WTC11 (cell line): Measurements from ENCODE around the gene PGM2L1. TPM values are rescaled to one million over a fixed set of nuclear protein-coding genes. Genes with fewer than 3 reads are reported as not detected.
A peak's percentile ranks its signal among the peaks of the same experiment; 100 is the strongest.

Experiments used
- ATAC-seq: fragments of 200-7000 bp; cut with Tn5 transposase; 2 replicates; pipeline ENCODE4 v1.10.0; 2021; ENCODE audit warnings: mild to moderate bottlenecking, moderate library complexity
- CTCF ChIA-PET: fragments of 300-600 bp; sonication (Branson Sonifier 250); formaldehyde crosslinking; loops from one replicate; lab custom pipeline; 2021; ENCODE audit warnings: antibody characterized with exemption; lab: Charles Lee
- POLR2A ChIA-PET: fragments of 350-600 bp; sonication (Branson Sonifier 250); formaldehyde crosslinking; loops from one replicate; lab custom pipeline; 2021; ENCODE audit warnings: antibody characterized with exemption; lab: Charles Lee
- DNase-seq: peaks from one replicate; pipeline ENCODE4 v3.0.0; 2021; ENCODE audit warnings: low spot score
- H3K27ac Mint-ChIP-seq: 2 replicates; pipeline ENCODE4 v1.8.0; 2021; ENCODE audit warnings: mixed read lengths
- H3K27me3 Mint-ChIP-seq: 2 replicates; pipeline ENCODE4 v1.8.0; 2021; ENCODE audit warnings: low read depth, mild to moderate bottlenecking, moderate library complexity, mixed read lengths
- H3K36me3 Mint-ChIP-seq: 2 replicates; pipeline ENCODE4 v1.8.0; 2021; ENCODE audit warnings: mixed read lengths
- H3K4me1 Mint-ChIP-seq: 2 replicates; pipeline ENCODE4 v1.8.0; 2022; ENCODE audit warnings: mixed read lengths
- H3K4me3 Mint-ChIP-seq: 2 replicates; pipeline ENCODE4 v1.8.0; 2021; ENCODE audit warnings: mild to moderate bottlenecking, moderate library complexity, mixed read lengths
- H3K9me3 Mint-ChIP-seq: 2 replicates; pipeline ENCODE4 v1.8.0; 2021; ENCODE audit warnings: mixed read lengths
- AFF4 ChIP-seq: sonication (generic); formaldehyde crosslinking; IDR thresholded peaks from 2 replicates; pipeline ENCODE4 v1.8.1; 2023; ENCODE audit warnings: mild to moderate bottlenecking, missing genetic modification reagents, borderline replicate concordance
- CREB1 ChIP-seq: sonication (generic); formaldehyde crosslinking; IDR thresholded peaks from 2 replicates; pipeline ENCODE4 v1.8.0; 2023; ENCODE audit warnings: mild to moderate bottlenecking, missing genetic modification reagents
- GRHL2 ChIP-seq: fragments of 250-450 bp; sonication (Bioruptor Pico); IDR thresholded peaks from 2 replicates; pipeline ENCODE4 v1.8.0; 2022; ENCODE audit warnings: mild to moderate bottlenecking, moderate library complexity; ENCODE audit not compliant: insufficient replicate concordance, severe bottlenecking
- IRF1 ChIP-seq: sonication (generic); formaldehyde crosslinking; IDR thresholded peaks from 2 replicates; pipeline ENCODE4 v1.8.0; 2023; ENCODE audit warnings: missing genetic modification reagents
- KAT7 ChIP-seq: sonication (generic); formaldehyde crosslinking; IDR thresholded peaks from 2 replicates; pipeline ENCODE4 v1.8.1; 2023; ENCODE audit warnings: missing genetic modification reagents, mild to moderate bottlenecking, borderline replicate concordance
- MAX ChIP-seq: sonication (generic); formaldehyde crosslinking; IDR thresholded peaks from 2 replicates; pipeline ENCODE4 v1.8.0; 2022; ENCODE audit warnings: mild to moderate bottlenecking, missing genetic modification reagents
- NFATC4 ChIP-seq: fragments of 250-450 bp; sonication (Bioruptor Pico); IDR thresholded peaks from 2 replicates; pipeline ENCODE4 v1.9.0; 2021; ENCODE audit warnings: mild to moderate bottlenecking
- NFE2L1 ChIP-seq: sonication (generic); formaldehyde crosslinking; IDR thresholded peaks from 2 replicates; pipeline ENCODE4 v1.8.1; 2023; ENCODE audit warnings: missing genetic modification reagents
- NFYB ChIP-seq: sonication (generic); formaldehyde crosslinking; conservative IDR thresholded peaks from 2 replicates; pipeline ENCODE4 v1.8.0; 2022; ENCODE audit warnings: low read depth, missing genetic modification reagents
- NR1H2 ChIP-seq: sonication (generic); formaldehyde crosslinking; IDR thresholded peaks from 2 replicates; pipeline ENCODE4 v1.9.0; 2021; ENCODE audit warnings: mild to moderate bottlenecking, moderate library complexity, missing genetic modification reagents
- NR3C1 ChIP-seq: sonication (generic); formaldehyde crosslinking; conservative IDR thresholded peaks from 2 replicates; pipeline ENCODE4 v1.8.1; 2023; ENCODE audit warnings: low read depth, mild to moderate bottlenecking, missing genetic modification reagents
- PRRX2 ChIP-seq: fragments of 250-450 bp; sonication (Bioruptor Pico); IDR thresholded peaks from 2 replicates; pipeline ENCODE4 v1.8.0; 2021; ENCODE audit warnings: mild to moderate bottlenecking
- RELA ChIP-seq: sonication (generic); formaldehyde crosslinking; IDR thresholded peaks from 2 replicates; pipeline ENCODE4 v1.8.1; 2022; ENCODE audit warnings: missing genetic modification reagents, mild to moderate bottlenecking, borderline replicate concordance
- RORB ChIP-seq: fragments of 250-450 bp; sonication (Bioruptor Pico); IDR thresholded peaks from 2 replicates; pipeline ENCODE4 v1.9.0; 2021; ENCODE audit warnings: mild to moderate bottlenecking
- SOX15 ChIP-seq: fragments of 250-450 bp; sonication (Bioruptor Pico); IDR thresholded peaks from 2 replicates; pipeline ENCODE4 v1.9.0; 2021; ENCODE audit warnings: mild to moderate bottlenecking
- SP1 ChIP-seq: sonication (generic); formaldehyde crosslinking; conservative IDR thresholded peaks from 2 replicates; pipeline ENCODE4 v1.8.1; 2022; ENCODE audit warnings: missing genetic modification reagents
- TCF7 ChIP-seq: sonication (generic); formaldehyde crosslinking; IDR thresholded peaks from 2 replicates; pipeline ENCODE4 v1.8.0; 2022; ENCODE audit warnings: mild to moderate bottlenecking, low read depth, missing genetic modification reagents, moderate library complexity
- TEAD1 ChIP-seq: sonication (generic); formaldehyde crosslinking; IDR thresholded peaks from 2 replicates; pipeline ENCODE4 v1.8.0; 2022; ENCODE audit warnings: mild to moderate bottlenecking, missing genetic modification reagents
- USF2 ChIP-seq: sonication (generic); formaldehyde crosslinking; IDR thresholded peaks from 2 replicates; pipeline ENCODE4 v1.8.1; 2023; ENCODE audit warnings: mild to moderate bottlenecking, missing genetic modification reagents, moderate library complexity
- ZMAT4 ChIP-seq: fragments of 250-450 bp; sonication (Bioruptor Pico); IDR thresholded peaks from 2 replicates; pipeline ENCODE4 v1.9.0; 2021; ENCODE audit warnings: mild to moderate bottlenecking
- ZNF232 ChIP-seq: sonication (generic); formaldehyde crosslinking; IDR thresholded peaks from 2 replicates; pipeline ENCODE4 v1.8.0; 2022; ENCODE audit warnings: mild to moderate bottlenecking, missing genetic modification reagents
- ZNF281 ChIP-seq: sonication (generic); formaldehyde crosslinking; IDR thresholded peaks from 2 replicates; pipeline ENCODE4 v1.8.0; 2023; ENCODE audit warnings: mild to moderate bottlenecking, missing genetic modification reagents
- ZNF396 ChIP-seq: fragments of 250-450 bp; sonication (Bioruptor Pico); IDR thresholded peaks from 2 replicates; pipeline ENCODE4 v1.8.0; 2021; ENCODE audit warnings: mild to moderate bottlenecking, moderate library complexity, borderline replicate concordance
- ZNF425 ChIP-seq: fragments of 250-450 bp; sonication (Bioruptor Pico); conservative IDR thresholded peaks from 2 replicates; pipeline ENCODE4 v1.9.0; 2021; ENCODE audit warnings: mild to moderate bottlenecking
- total RNA-seq: library from RNA; stranded (reverse); gene quantifications from 3 replicates; pipeline ENCODE4 v1.2.3, GENCODE V29; 2021

PGM2L1 gene
- total RNA-seq, 1 experiment from 2014 or later, result 34.1 TPM

GRCh38 chr11:74367881-74368280, 30.4 kb downstream of the PGM2L1 start:
- Mint-ChIP-seq H3K36me3 (peaks cover 23% of the 10 kb centered on the region), H3K9me3 (no peaks in the 10 kb centered on the region; the same call in 1 of the 2 replicates), H3K4me3 (no peak overlapping the region), H3K27me3 (no peaks in the 10 kb centered on the region), H3K27ac (no peak overlapping the region), H3K4me1 (no peaks in the 10 kb centered on the region)
- ATAC-seq, result no peak
- POLR2A ChIA-PET, result no interaction called here
- no peak for DNase-seq
- CTCF ChIA-PET, result interaction anchor here (1.6 kb wide), 1 partner anchor 82 kb away, joined by 5 read pairs; no protein-coding TSS in a partner anchor
- TF ChIP-seq SOX15 (CRISPR knock-in tag) (no peak), RORB (no peak), NFYB (no peak), ZMAT4 (no peak), GRHL2 (CRISPR knock-in tag) (no peak), KAT7 (no peak), MAX (CRISPR knock-in tag) (no peak), ZNF396 (no peak), NFE2L1 (CRISPR knock-in tag) (no peak), CREB1 (CRISPR knock-in tag) (no peak), PRRX2 (no peak), TCF7 (CRISPR knock-in tag) (no peak), TEAD1 (CRISPR knock-in tag) (no peak), USF2 (CRISPR knock-in tag) (no peak), NR1H2 (CRISPR knock-in tag) (no peak), ZNF232 (CRISPR knock-in tag) (no peak), RELA (CRISPR knock-in tag) (no peak), NFATC4 (CRISPR knock-in tag) (no peak)
- TF ChIP-seq, all 79 proteins: peak for 0

GRCh38 chr11:74366576-74366975, 31.7 kb downstream of the PGM2L1 start:
- ChIA-PET POLR2A (no interaction called here), CTCF (interaction anchor here (1.6 kb wide), 1 partner anchor 83 kb away, joined by 5 read pairs; no protein-coding TSS in a partner anchor)
- Mint-ChIP-seq H3K27ac (no peak overlapping the region), H3K9me3 (peaks cover 12% of the 10 kb centered on the region), H3K4me1 (no peaks in the 10 kb centered on the region), H3K27me3 (no peaks in the 10 kb centered on the region), H3K36me3 (peaks cover 36% of the 10 kb centered on the region), H3K4me3 (no peak overlapping the region)
- DNase-seq (no peak), ATAC-seq (peak; percentile 65; the same call in 1 of the 2 replicates)
- no peak for TF ChIP-seq SP1
- TF ChIP-seq IRF1, result no peak
- TF ChIP-seq ZMAT4, result no peak
- no peak for TF ChIP-seq CREB1 (CRISPR knock-in tag)
- no peak for TF ChIP-seq ZNF425 (CRISPR knock-in tag)
- TF ChIP-seq NR3C1 (CRISPR knock-in tag), result no peak
- TF ChIP-seq ZNF281, result no peak
- no peak for TF ChIP-seq AFF4
- TF ChIP-seq NR1H2 (CRISPR knock-in tag), result no peak
- TF ChIP-seq RELA (CRISPR knock-in tag), result no peak
